ENCODE results near the gene EPHB6.

EPHB6 gene

DNA sequence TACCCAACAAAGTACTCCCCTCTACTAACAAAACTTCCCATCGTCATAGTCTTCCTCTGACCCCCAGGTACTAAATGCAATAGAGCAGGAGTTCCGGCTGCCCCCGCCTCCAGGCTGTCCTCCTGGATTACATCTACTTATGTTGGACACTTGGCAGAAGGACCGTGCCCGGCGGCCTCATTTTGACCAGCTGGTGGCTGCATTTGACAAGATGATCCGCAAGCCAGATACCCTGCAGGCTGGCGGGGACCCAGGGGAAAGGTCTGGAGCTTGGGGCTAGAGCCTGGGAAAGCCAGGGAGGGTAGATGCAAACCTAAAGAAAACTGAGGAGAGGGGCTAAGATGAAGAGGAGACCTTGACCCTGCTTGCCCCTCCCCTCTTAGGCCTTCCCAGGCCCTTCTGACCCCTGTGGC lies 15.3 kb downstream of the EPHB6 start:
- Histone ChIP-seq H3K9ac (ENCODE audit: low read depth in 1 of 2, low read length in 2 of 2) (no peak overlapping the region), H3K27ac (ENCODE audit: low read depth, low read length) (no peak overlapping the region), H3K4me3 (ENCODE audit: low read depth in 1 of 2, low read length in 2 of 2) (no peak overlapping the region), H3K9me3 (ENCODE audit: control insufficient read depth in 1 of 2, low read length in 2 of 2) (no peaks in the 10 kb centered on the region), H3K4me1 (ENCODE audit: control insufficient read depth in 1 of 2, insufficient read depth in 2 of 2, low read length in 2 of 2) (no peaks in the 10 kb centered on the region), H3K36me3 (ENCODE audit: control insufficient read depth in 1 of 2, insufficient read depth in 2 of 2, low read length in 2 of 2) (no peaks in the 10 kb centered on the region), H3K27me3 (ENCODE audit: control insufficient read depth in 1 of 2, insufficient read depth in 2 of 2, low read length in 2 of 2) (no peaks in the 10 kb centered on the region)

DNA sequence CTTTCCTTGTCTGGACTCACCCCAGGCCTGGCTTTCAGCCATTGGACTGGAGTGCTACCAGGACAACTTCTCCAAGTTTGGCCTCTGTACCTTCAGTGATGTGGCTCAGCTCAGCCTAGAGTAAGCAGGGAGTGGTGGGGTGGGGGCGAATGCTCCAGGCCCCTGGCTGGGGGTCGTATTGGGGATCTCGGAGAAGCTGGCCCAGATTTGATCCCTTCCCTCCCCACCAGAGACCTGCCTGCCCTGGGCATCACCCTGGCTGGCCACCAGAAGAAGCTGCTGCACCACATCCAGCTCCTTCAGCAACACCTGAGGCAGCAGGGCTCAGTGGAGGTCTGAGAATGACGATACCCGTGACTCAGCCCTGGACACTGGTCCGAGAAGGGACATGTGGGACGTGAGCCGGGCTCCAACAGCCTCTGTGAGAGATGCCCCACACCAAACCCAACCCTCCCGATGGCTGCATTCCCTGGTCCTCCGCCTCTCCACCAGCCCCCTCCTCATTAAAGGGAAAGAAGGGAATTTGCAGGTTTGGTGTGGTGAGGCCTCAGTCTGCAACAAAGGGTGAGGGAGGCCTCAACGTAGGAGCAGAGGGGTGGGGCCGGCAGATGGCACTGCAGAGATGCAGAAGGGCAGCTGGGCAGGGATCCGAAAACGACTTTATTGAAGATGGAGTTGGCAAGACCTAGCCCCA lies 15.8 kb downstream of the EPHB6 start:
- Histone ChIP-seq H3K4me3 (ENCODE audit: low read depth in 1 of 2, low read length in 2 of 2) (no peak overlapping the region), H3K9ac (ENCODE audit: low read depth in 1 of 2, low read length in 2 of 2) (no peak overlapping the region), H3K4me1 (ENCODE audit: control insufficient read depth in 1 of 2, insufficient read depth in 2 of 2, low read length in 2 of 2) (no peaks in the 10 kb centered on the region), H3K9me3 (ENCODE audit: control insufficient read depth in 1 of 2, low read length in 2 of 2) (no peaks in the 10 kb centered on the region), H3K36me3 (ENCODE audit: control insufficient read depth in 1 of 2, insufficient read depth in 2 of 2, low read length in 2 of 2) (peaks cover 0 to 1% of the 10 kb centered on the region in 2 donors), H3K27me3 (ENCODE audit: control insufficient read depth in 1 of 2, insufficient read depth in 2 of 2, low read length in 2 of 2) (no peaks in the 10 kb centered on the region), H3K27ac (ENCODE audit: low read depth, low read length) (no peak overlapping the region)

DNA sequence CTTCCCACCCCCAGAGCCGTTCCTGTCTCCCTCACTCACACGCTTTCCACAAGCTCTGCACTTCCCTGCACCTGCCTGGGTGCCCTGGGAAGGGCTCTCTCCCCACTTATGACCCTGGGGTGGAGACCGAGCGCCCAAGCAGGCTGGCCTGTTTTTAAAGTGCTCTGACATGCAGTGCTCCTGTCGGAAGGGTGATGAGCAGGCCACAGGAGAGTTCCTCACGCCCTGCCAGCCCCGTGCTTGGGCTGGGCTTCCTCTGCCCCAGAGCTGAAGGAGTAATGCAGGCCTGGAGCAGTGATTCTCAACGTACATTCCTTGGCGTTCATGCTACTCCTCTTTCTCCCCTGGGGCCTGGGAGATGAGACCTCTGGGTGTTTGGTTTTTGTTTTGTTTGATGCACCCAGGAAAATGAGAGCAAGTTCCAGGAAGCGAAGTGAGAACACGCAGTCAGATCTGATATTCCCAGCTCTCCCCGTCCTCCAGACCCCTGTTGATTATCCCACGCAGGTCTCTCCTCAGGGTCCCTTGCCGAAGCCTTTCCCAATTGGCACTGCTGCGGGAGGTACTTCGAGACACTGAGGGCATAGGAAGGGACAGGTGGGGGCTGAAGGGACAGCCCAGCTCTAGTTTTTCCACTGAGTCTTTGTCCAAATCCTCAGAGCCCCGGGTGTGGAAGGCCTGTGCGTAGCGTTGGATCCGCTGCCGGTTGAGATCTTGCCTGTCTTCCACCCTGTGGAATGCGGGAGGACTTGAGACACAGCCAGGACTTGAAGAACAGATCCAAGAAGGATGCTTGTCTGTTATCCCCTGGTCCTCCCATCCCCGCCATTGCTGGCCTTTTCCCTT lies 16.6 kb downstream of the EPHB6 start:
- H3K4me1 ChIP-seq (ENCODE audit: control insufficient read depth in 1 of 2, insufficient read depth in 2 of 2, low read length in 2 of 2) = no peaks in the 10 kb centered on the region
- H3K27ac ChIP-seq (ENCODE audit: low read depth, low read length) = no peak overlapping the region
- H3K9me3 ChIP-seq (ENCODE audit: control insufficient read depth in 1 of 2, low read length in 2 of 2) = no peaks in the 10 kb centered on the region
- H3K27me3 ChIP-seq (ENCODE audit: control insufficient read depth in 1 of 2, insufficient read depth in 2 of 2, low read length in 2 of 2) = no peaks in the 10 kb centered on the region
- H3K4me3 ChIP-seq (ENCODE audit: low read depth in 1 of 2, low read length in 2 of 2) = no peak overlapping the region
- H3K36me3 ChIP-seq (ENCODE audit: control insufficient read depth in 1 of 2, insufficient read depth in 2 of 2, low read length in 2 of 2) = peaks cover 0 to 3% of the 10 kb centered on the region in 2 donors
- no peak overlapping the region for H3K9ac ChIP-seq (ENCODE audit: low read depth in 1 of 2, low read length in 2 of 2)

DNA sequence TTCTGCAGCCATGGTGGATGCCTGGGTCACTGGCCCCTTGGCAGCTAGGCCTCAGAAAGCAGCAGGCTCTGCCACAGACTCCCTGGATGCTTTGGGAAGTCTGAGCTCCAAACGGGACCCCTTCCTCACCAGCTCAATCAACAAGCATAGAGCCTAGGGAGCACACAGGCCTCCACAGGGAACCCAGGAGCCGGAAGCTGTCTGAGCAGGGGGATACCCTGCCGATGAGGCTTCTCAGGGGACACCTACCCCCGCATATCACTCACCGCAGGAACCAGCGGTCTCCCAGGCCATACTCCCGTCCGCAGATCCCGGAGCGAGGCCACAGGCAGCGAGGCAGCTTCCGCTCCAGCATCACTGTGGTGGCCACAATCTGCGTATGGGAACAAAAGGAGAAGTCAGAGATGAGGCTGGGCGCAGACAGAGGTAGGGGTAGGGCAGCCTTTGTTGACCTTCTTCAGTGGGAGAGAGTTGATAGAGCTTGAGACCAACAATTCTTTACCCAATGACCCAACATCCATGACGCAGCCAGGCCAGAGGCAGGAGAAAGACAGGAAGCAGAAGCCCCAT lies 17.3 kb downstream of the EPHB6 start:
- H3K4me1 ChIP-seq (ENCODE audit: control insufficient read depth in 1 of 2, insufficient read depth in 2 of 2, low read length in 2 of 2) = no peaks in the 10 kb centered on the region
- H3K27me3 ChIP-seq (ENCODE audit: control insufficient read depth in 1 of 2, insufficient read depth in 2 of 2, low read length in 2 of 2) = no peaks in the 10 kb centered on the region
- H3K9me3 ChIP-seq (ENCODE audit: control insufficient read depth in 1 of 2, low read length in 2 of 2) = no peaks in the 10 kb centered on the region
- H3K36me3 ChIP-seq (ENCODE audit: control insufficient read depth in 1 of 2, insufficient read depth in 2 of 2, low read length in 2 of 2) = peaks cover 0 to 3% of the 10 kb centered on the region in 2 donors
- no peak overlapping the region for H3K27ac ChIP-seq (ENCODE audit: low read depth, low read length)
- H3K4me3 ChIP-seq (ENCODE audit: low read depth in 1 of 2, low read length in 2 of 2) = no peak overlapping the region
- no peak overlapping the region for H3K9ac ChIP-seq (ENCODE audit: low read depth in 1 of 2, low read length in 2 of 2)

DNA sequence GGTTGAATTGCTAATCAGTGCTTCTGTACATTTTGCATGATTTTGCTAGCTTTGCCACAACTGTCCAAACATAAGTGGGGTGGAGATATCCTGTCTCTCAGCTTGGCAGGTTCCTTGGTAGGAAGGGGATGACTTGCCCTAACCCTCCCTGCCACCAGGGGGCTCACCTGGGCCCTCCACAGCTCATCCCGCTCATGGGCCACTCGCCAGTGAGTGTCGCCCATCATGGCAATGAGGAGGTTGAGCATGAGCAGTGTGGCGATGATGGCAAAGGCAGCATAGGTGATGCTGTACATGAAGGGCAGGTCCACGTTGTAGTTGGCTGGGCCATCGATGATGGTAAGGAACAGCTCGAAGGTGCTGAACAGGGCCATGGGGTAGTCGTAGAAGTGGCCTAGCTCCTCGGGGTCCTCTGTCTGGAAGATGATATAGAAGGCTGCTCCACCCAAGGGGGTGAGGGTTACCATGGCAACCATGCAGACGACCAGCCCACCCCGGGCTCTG lies 18.5 kb downstream of the EPHB6 start:
- peaks cover 0 to 3% of the 10 kb centered on the region in 2 donors for H3K36me3 ChIP-seq (ENCODE audit: control insufficient read depth in 1 of 2, insufficient read depth in 2 of 2, low read length in 2 of 2)
- H3K9ac ChIP-seq (ENCODE audit: low read depth in 1 of 2, low read length in 2 of 2) = no peak overlapping the region
- H3K4me3 ChIP-seq (ENCODE audit: low read depth in 1 of 2, low read length in 2 of 2) = no peak overlapping the region
- H3K27ac ChIP-seq (ENCODE audit: low read depth, low read length) = no peak overlapping the region
- no peaks in the 10 kb centered on the region for H3K9me3 ChIP-seq (ENCODE audit: control insufficient read depth in 1 of 2, low read length in 2 of 2)
- no peaks in the 10 kb centered on the region for H3K4me1 ChIP-seq (ENCODE audit: control insufficient read depth in 1 of 2, insufficient read depth in 2 of 2, low read length in 2 of 2)
- peaks cover 0 to 3% of the 10 kb centered on the region in 2 donors for H3K27me3 ChIP-seq (ENCODE audit: control insufficient read depth in 1 of 2, insufficient read depth in 2 of 2, low read length in 2 of 2)

DNA sequence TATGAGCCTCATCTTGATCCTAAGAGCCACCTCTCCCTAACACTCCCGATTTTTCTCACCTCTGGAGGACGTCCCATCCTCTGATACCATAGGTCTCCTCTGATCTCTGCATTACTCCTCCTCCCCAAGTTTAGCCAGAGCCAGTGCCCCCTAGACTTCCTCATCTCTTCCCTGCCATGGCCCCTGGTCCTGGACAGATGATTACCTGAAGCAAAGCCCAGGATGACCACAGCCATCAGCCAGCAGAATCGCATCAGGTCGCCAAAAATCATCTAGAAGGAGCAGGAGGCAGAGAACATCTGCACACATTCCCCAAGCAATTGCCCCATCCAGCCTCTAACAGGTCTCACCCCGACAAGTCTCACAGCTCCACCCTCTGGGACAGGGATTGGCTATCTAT lies 19.0 kb downstream of the EPHB6 start:
- Histone ChIP-seq H3K36me3 (ENCODE audit: control insufficient read depth in 1 of 2, insufficient read depth in 2 of 2, low read length in 2 of 2) (peaks cover 0 to 3% of the 10 kb centered on the region in 2 donors), H3K27me3 (ENCODE audit: control insufficient read depth in 1 of 2, insufficient read depth in 2 of 2, low read length in 2 of 2) (peaks cover 0 to 4% of the 10 kb centered on the region in 2 donors), H3K9ac (ENCODE audit: low read depth in 1 of 2, low read length in 2 of 2) (no peak overlapping the region), H3K4me1 (ENCODE audit: control insufficient read depth in 1 of 2, insufficient read depth in 2 of 2, low read length in 2 of 2) (no peaks in the 10 kb centered on the region), H3K9me3 (ENCODE audit: control insufficient read depth in 1 of 2, low read length in 2 of 2) (no peaks in the 10 kb centered on the region), H3K4me3 (ENCODE audit: low read depth in 1 of 2, low read length in 2 of 2) (no peak overlapping the region), H3K27ac (ENCODE audit: low read depth, low read length) (no peak overlapping the region)

DNA sequence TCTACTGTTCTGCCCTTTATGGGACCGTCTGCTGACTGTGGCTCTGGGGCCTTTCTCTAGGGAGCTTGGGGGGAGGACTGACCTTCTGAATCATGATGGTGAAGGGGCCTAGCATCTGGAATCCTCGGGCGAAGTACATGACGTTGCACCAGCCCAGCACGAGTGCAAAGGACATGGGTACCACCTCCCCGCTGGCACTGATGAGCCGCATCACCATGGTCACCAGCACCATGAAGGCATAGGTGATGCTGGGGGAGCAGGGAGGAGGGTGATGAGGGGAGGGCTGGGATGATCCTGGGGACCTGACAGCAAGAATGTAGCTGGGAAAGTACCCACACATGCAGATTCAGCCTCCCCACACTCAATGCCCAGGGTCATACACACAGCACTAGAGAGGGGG lies 19.5 kb downstream of the EPHB6 start:
- H3K27me3 ChIP-seq (ENCODE audit: control insufficient read depth in 1 of 2, insufficient read depth in 2 of 2, low read length in 2 of 2) = peaks cover 0 to 4% of the 10 kb centered on the region in 2 donors
- no peaks in the 10 kb centered on the region for H3K4me1 ChIP-seq (ENCODE audit: control insufficient read depth in 1 of 2, insufficient read depth in 2 of 2, low read length in 2 of 2)
- H3K9me3 ChIP-seq (ENCODE audit: control insufficient read depth in 1 of 2, low read length in 2 of 2) = no peaks in the 10 kb centered on the region
- H3K36me3 ChIP-seq (ENCODE audit: control insufficient read depth in 1 of 2, insufficient read depth in 2 of 2, low read length in 2 of 2) = peaks cover 0 to 3% of the 10 kb centered on the region in 2 donors
- H3K9ac ChIP-seq (ENCODE audit: low read depth in 1 of 2, low read length in 2 of 2) = no peak overlapping the region
- H3K27ac ChIP-seq (ENCODE audit: low read depth, low read length) = no peak overlapping the region
- no peak overlapping the region for H3K4me3 ChIP-seq (ENCODE audit: low read depth in 1 of 2, low read length in 2 of 2)

DNA sequence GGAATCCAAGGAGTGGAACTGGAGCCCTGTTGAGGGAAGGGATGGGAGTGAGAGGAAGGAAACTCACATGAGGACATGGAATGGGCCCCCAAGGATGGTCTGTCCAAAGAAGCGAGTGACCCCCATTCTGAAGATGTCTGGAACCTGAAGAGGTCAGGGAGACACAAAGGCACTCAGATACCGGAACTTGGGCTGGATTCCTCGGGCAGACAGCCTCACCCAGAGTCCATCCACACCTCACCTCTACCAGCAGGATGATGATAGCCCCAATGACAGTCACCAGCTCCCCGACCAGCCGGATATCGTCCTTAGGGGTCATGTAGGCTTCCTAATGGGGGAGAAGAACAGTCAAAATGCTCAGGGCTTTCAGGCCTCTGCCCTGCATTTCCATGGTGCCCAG lies 20.0 kb downstream of the EPHB6 start:
- Histone ChIP-seq H3K9me3 (ENCODE audit: control insufficient read depth in 1 of 2, low read length in 2 of 2) (no peaks in the 10 kb centered on the region), H3K27me3 (ENCODE audit: control insufficient read depth in 1 of 2, insufficient read depth in 2 of 2, low read length in 2 of 2) (peaks cover 0 to 4% of the 10 kb centered on the region in 2 donors), H3K4me1 (ENCODE audit: control insufficient read depth in 1 of 2, insufficient read depth in 2 of 2, low read length in 2 of 2) (no peaks in the 10 kb centered on the region), H3K27ac (ENCODE audit: low read depth, low read length) (no peak overlapping the region), H3K4me3 (ENCODE audit: low read depth in 1 of 2, low read length in 2 of 2) (no peak overlapping the region), H3K36me3 (ENCODE audit: control insufficient read depth in 1 of 2, insufficient read depth in 2 of 2, low read length in 2 of 2) (peaks cover 0 to 3% of the 10 kb centered on the region in 2 donors), H3K9ac (ENCODE audit: low read depth in 1 of 2, low read length in 2 of 2) (no peak overlapping the region)

DNA sequence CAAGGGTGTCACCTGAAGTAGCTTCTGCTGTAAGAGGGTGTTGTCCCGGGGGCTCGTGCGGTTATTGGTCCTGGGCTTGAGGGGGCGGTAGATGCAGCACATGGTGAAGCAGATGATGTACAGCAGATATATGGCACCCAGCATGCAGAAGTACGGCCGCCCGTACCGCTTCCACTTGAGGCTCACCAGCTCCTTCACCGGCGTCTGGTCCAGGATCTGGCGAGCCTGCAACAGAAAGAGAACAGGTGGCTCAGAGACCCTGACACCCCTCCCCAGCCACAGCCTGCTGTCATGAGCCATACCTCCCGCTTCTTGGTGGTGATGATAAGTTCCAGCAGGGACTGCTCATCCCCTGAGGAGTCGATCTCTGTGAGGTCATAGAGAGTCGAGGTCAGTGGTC lies 20.6 kb downstream of the EPHB6 start:
- H3K27ac ChIP-seq (ENCODE audit: low read depth, low read length) = no peak overlapping the region
- no peak overlapping the region for H3K9ac ChIP-seq (ENCODE audit: low read depth in 1 of 2, low read length in 2 of 2)
- no peak overlapping the region for H3K4me3 ChIP-seq (ENCODE audit: low read depth in 1 of 2, low read length in 2 of 2)
- H3K27me3 ChIP-seq (ENCODE audit: control insufficient read depth in 1 of 2, insufficient read depth in 2 of 2, low read length in 2 of 2) = peaks cover 0 to 4% of the 10 kb centered on the region in 2 donors
- H3K4me1 ChIP-seq (ENCODE audit: control insufficient read depth in 1 of 2, insufficient read depth in 2 of 2, low read length in 2 of 2) = no peaks in the 10 kb centered on the region
- H3K36me3 ChIP-seq (ENCODE audit: control insufficient read depth in 1 of 2, insufficient read depth in 2 of 2, low read length in 2 of 2) = peaks cover 0 to 3% of the 10 kb centered on the region in 2 donors
- H3K9me3 ChIP-seq (ENCODE audit: control insufficient read depth in 1 of 2, low read length in 2 of 2) = no peaks in the 10 kb centered on the region

All from duodenal mucosa (tissue), 2 donors.